ENCODE data around the gene DHX16. TPM values are rescaled to one million over a fixed set of nuclear protein-coding genes. Genes with fewer than 3 reads are reported as not detected.

The DHX16 gene
- total RNA-seq, 1 experiment from 2014 or later = 40.6 TPM

DNA sequence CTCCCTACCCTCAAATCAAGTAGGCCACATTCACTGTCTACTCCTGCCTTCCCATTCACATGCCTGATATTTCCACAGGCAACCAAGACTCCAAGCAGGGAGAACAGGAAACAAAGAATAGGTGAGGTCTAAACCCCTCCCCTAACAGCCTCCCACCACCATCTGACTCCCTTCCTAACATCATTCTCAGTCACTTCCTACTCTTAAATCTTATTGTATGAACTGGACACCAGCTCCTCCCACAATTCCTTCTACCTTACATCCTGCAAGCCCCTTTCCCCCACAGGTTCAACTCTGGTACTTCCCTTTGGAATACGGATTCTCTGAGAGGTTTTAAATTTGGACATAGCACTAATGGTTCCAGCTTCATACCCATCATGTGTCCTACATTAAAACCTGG, 26.8 kb downstream of the DHX16 start:
- no peak overlapping the region for H3K4me3 ChIP-seq (ENCODE audit: low read depth, low read length)
- H3K36me3 ChIP-seq (ENCODE audit: control insufficient read depth, insufficient read depth, low read length) = peaks cover 2% of the 10 kb centered on the region
- no peaks in the 10 kb centered on the region for H3K27me3 Mint-ChIP-seq (ENCODE audit: insufficient read depth, unreplicated experiment)
- BruUV-seq (replicated peaks) = no TSS peak
- TF ChIP-seq, protein P1, sequence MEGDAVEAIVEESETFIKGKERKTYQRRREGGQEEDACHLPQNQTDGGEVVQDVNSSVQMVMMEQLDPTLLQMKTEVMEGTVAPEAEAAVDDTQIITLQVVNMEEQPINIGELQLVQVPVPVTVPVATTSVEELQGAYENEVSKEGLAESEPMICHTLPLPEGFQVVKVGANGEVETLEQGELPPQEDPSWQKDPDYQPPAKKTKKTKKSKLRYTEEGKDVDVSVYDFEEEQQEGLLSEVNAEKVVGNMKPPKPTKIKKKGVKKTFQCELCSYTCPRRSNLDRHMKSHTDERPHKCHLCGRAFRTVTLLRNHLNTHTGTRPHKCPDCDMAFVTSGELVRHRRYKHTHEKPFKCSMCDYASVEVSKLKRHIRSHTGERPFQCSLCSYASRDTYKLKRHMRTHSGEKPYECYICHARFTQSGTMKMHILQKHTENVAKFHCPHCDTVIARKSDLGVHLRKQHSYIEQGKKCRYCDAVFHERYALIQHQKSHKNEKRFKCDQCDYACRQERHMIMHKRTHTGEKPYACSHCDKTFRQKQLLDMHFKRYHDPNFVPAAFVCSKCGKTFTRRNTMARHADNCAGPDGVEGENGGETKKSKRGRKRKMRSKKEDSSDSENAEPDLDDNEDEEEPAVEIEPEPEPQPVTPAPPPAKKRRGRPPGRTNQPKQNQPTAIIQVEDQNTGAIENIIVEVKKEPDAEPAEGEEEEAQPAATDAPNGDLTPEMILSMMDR (IDR thresholded peaks at IDR 0.05; ENCODE audit: insufficient read depth in 1 of 2, low read depth in 1 of 2, low read length in 1 of 2, severe bottlenecking in 1 of 2, unreplicated experiment in 1 of 2) = no peak
- POLR2A ChIA-PET = interaction anchor here (1.1 kb wide), 1 partner anchor 75 kb away, joined by 3 read pairs; the partner anchor contains the start of gene ABCF1
- CTCF ChIA-PET = no interaction called here
- peak overlapping the region; percentile 82 for H3K4me3 Mint-ChIP-seq (ENCODE audit: unreplicated experiment)
- no peaks in the 10 kb centered on the region for H3K9me3 Mint-ChIP-seq (ENCODE audit: unreplicated experiment)
- peak overlapping the region; percentile 67 for H3K27ac Mint-ChIP-seq (ENCODE audit: unreplicated experiment)
- H3K4me1 Mint-ChIP-seq (ENCODE audit: low read depth, unreplicated experiment) = peaks cover 22% of the 10 kb centered on the region
- DNase-seq = no peak
- H3K9me3 ChIP-seq = no peaks in the 10 kb centered on the region
- no peaks in the 10 kb centered on the region for H3K27me3 ChIP-seq (replicated peaks; ENCODE audit: control insufficient read depth, insufficient read depth, low read length)
- intact Hi-C loops (cut with micrococcal nuclease; ENCODE audit: unreplicated experiment) = loop anchor here (2.0 kb wide), 2 partner anchors 27 to 77 kb away; partner anchors contain the start of gene DHX16
- H3K4me1 ChIP-seq = peaks cover 4% of the 10 kb centered on the region; the same call in 1 of the 2 replicates
- H3K36me3 Mint-ChIP-seq (ENCODE audit: insufficient read depth, unreplicated experiment) = peaks cover 49% of the 10 kb centered on the region

GRCh38 chr6:30644769-30645168, 28.0 kb downstream of the DHX16 start:
- peaks cover 4% of the 10 kb centered on the region; the same call in 1 of the 2 replicates for H3K4me1 ChIP-seq
- TF ChIP-seq, protein P1 (IDR thresholded peaks at IDR 0.05; ENCODE audit: insufficient read depth in 1 of 2, low read depth in 1 of 2, low read length in 1 of 2, severe bottlenecking in 1 of 2, unreplicated experiment in 1 of 2) = no peak
- H3K4me3 ChIP-seq (ENCODE audit: low read depth, low read length) = no peak overlapping the region
- peaks cover 3% of the 10 kb centered on the region for H3K36me3 ChIP-seq (ENCODE audit: control insufficient read depth, insufficient read depth, low read length)
- POLR2A ChIA-PET = interaction anchor here (0.6 kb wide), 1 partner anchor 177 kb away, joined by 4 read pairs; no protein-coding TSS in a partner anchor
- BruUV-seq (replicated peaks) = no TSS peak
- intact Hi-C loops (cut with micrococcal nuclease; ENCODE audit: unreplicated experiment) = no loop called here
- peaks cover 25% of the 10 kb centered on the region for H3K4me1 Mint-ChIP-seq (ENCODE audit: low read depth, unreplicated experiment)
- H3K4me3 Mint-ChIP-seq (ENCODE audit: unreplicated experiment) = no peak overlapping the region
- peaks cover 53% of the 10 kb centered on the region for H3K36me3 Mint-ChIP-seq (ENCODE audit: insufficient read depth, unreplicated experiment)
- no peak overlapping the region for H3K27ac Mint-ChIP-seq (ENCODE audit: unreplicated experiment)
- H3K27me3 ChIP-seq (replicated peaks; ENCODE audit: control insufficient read depth, insufficient read depth, low read length) = no peaks in the 10 kb centered on the region
- DNase-seq = no peak
- no peaks in the 10 kb centered on the region for H3K9me3 ChIP-seq
- CTCF ChIA-PET = interaction anchor here (0.6 kb wide), 1 partner anchor 487 kb away, joined by 7 read pairs; no protein-coding TSS in a partner anchor
- no peaks in the 10 kb centered on the region for H3K27me3 Mint-ChIP-seq (ENCODE audit: insufficient read depth, unreplicated experiment)
- H3K9me3 Mint-ChIP-seq (ENCODE audit: unreplicated experiment) = no peaks in the 10 kb centered on the region

- CTCF ChIA-PET = no interaction called here
- TF ChIP-seq, protein P1 (IDR thresholded peaks at IDR 0.05; ENCODE audit: insufficient read depth in 1 of 2, low read depth in 1 of 2, low read length in 1 of 2, severe bottlenecking in 1 of 2, unreplicated experiment in 1 of 2) = no peak
- Histone ChIP-seq H3K4me1 (peaks cover 4% of the 10 kb centered on the region; the same call in 1 of the 2 replicates), H3K9me3 (no peaks in the 10 kb centered on the region), H3K27me3 (replicated peaks; ENCODE audit: control insufficient read depth, insufficient read depth, low read length) (no peaks in the 10 kb centered on the region), H3K36me3 (ENCODE audit: control insufficient read depth, insufficient read depth, low read length) (peaks cover 3% of the 10 kb centered on the region), H3K4me3 (ENCODE audit: low read depth, low read length) (no peak overlapping the region)
- Mint-ChIP-seq H3K4me3 (ENCODE audit: unreplicated experiment) (no peak overlapping the region), H3K9me3 (ENCODE audit: unreplicated experiment) (no peaks in the 10 kb centered on the region), H3K4me1 (ENCODE audit: low read depth, unreplicated experiment) (peaks cover 25% of the 10 kb centered on the region), H3K27me3 (ENCODE audit: insufficient read depth, unreplicated experiment) (no peaks in the 10 kb centered on the region), H3K36me3 (ENCODE audit: insufficient read depth, unreplicated experiment) (peaks cover 53% of the 10 kb centered on the region), H3K27ac (ENCODE audit: unreplicated experiment) (peak overlapping the region; percentile 21)
- POLR2A ChIA-PET = interaction anchor here (0.6 kb wide), 1 partner anchor 29 kb away, joined by 3 read pairs; no protein-coding TSS in a partner anchor
- intact Hi-C loops (cut with micrococcal nuclease; ENCODE audit: unreplicated experiment) = no loop called here
- BruUV-seq (replicated peaks) = no TSS peak
- no peak for DNase-seq
Observed at GRCh38 chr6:30643656-30644055, 29.1 kb downstream of the DHX16 start.

Data from Caco-2 (cell line).